SK-N-MC (cell line): ENCODE measurements around the gene OSBPL5.
A peak's percentile ranks its signal among the peaks of the same experiment; 100 is the strongest.

Source experiments
- DNase-seq: peaks from one replicate; pipeline ENCODE4 v3.0.0-alpha.2; 2011; ENCODE audit warnings: low read depth, low spot score
- H3K27ac ChIP-seq: fragments of 200-600 bp; sonication (generic); 2 replicates; pipeline ENCODE4 v1.5.1; 2016; ENCODE audit warnings: mixed run types
- H3K36me3 ChIP-seq: fragments of 200-600 bp; sonication (generic); 2 replicates; pipeline ENCODE4 v1.6.1; 2017; ENCODE audit warnings: antibody characterized with exemption, low read length, mixed read lengths; ENCODE audit not compliant: insufficient read depth
- H3K4me3 ChIP-seq: fragments of 200-600 bp; sonication (generic); 2 replicates; pipeline ENCODE4 v1.5.1; 2016
- H3K9ac ChIP-seq: fragments of 200-600 bp; sonication (generic); 2 replicates; pipeline ENCODE4 v1.8.0; 2017; ENCODE audit warnings: mixed run types, mixed read lengths; ENCODE audit not compliant: insufficient read length
- H3K9me3 ChIP-seq: fragments of 200-600 bp; sonication (generic); 2 replicates; pipeline ENCODE4 v1.6.1; 2017; ENCODE audit warnings: low read depth, mild to moderate bottlenecking, antibody characterized with exemption, low read length, moderate library complexity, mixed read lengths
- EZH2 ChIP-seq: fragments of 200-600 bp; sonication (generic); IDR thresholded peaks from one replicate; pipeline ENCODE4 v1.6.1; 2017; ENCODE audit warnings: antibody characterized with exemption
- FOXP2 ChIP-seq: optimal IDR thresholded peaks from 2 replicates; pipeline ENCODE3; 2011; ENCODE audit warnings: mild to moderate bottlenecking, moderate library complexity; ENCODE audit not compliant: insufficient read depth; ENCODE audit errors: extremely low read length, control extremely low read depth
- POLR2AphosphoS5 ChIP-seq: IDR thresholded peaks from 2 replicates; pipeline ENCODE4 v1.6.1; 2012; ENCODE audit warnings: mild to moderate bottlenecking, low read depth, low read length, borderline replicate concordance

Gene OSBPL5

DNA sequence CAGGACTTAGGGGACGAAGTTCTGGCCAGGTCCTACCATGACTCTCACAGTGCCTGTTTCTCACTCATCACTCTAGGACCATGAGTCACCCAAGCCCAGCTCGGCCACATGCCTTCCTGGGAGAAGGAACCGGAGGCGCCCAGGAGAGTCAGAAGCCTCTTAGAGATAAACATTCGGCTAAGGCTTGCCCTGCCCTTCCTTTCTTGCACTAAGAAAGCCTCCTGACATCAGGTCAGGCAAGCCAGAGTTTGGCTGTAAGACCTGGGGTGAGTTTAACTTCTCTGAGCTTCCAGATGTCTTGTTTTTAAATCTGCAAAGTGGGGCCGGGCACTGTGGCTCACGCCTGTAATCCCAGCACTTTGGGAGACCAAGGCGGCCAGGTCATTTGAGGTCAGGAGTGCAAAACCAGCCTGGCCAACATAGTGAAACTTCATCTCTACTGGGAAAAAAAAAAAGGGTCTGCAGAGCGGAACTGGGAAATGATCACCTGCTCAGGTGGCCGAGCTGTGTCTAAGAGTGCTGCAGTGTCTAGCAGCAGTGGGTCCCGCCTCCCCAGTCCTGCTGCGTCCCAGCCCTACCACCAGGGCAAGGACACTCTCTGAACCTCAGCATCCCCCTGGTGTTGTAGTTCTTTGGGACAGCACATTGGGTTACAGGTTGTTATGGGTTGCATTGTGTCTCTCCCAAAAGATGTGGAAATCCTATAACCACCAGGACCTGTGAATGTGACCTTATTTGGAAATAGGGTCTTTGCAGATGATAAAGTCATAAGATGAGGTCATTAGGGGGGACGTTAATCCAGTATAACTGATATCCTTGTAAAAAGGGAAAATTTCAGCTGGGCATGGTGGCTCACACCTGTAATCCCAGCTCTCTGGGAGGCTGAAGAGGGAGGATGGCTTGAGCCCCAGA, 106.1 kb downstream of the OSBPL5 start:
- no peak for DNase-seq
- TF ChIP-seq POLR2AphosphoS5 (no peak), EZH2 (no peak), FOXP2 (no peak)
- H3K9me3 ChIP-seq = no peaks in the 10 kb centered on the region
- no peak overlapping the region for H3K27ac ChIP-seq
- H3K36me3 ChIP-seq = peaks cover 15% of the 10 kb centered on the region; the same call in 1 of the 2 replicates
- no peak overlapping the region for H3K9ac ChIP-seq
- H3K4me3 ChIP-seq = no peak overlapping the region

DNA sequence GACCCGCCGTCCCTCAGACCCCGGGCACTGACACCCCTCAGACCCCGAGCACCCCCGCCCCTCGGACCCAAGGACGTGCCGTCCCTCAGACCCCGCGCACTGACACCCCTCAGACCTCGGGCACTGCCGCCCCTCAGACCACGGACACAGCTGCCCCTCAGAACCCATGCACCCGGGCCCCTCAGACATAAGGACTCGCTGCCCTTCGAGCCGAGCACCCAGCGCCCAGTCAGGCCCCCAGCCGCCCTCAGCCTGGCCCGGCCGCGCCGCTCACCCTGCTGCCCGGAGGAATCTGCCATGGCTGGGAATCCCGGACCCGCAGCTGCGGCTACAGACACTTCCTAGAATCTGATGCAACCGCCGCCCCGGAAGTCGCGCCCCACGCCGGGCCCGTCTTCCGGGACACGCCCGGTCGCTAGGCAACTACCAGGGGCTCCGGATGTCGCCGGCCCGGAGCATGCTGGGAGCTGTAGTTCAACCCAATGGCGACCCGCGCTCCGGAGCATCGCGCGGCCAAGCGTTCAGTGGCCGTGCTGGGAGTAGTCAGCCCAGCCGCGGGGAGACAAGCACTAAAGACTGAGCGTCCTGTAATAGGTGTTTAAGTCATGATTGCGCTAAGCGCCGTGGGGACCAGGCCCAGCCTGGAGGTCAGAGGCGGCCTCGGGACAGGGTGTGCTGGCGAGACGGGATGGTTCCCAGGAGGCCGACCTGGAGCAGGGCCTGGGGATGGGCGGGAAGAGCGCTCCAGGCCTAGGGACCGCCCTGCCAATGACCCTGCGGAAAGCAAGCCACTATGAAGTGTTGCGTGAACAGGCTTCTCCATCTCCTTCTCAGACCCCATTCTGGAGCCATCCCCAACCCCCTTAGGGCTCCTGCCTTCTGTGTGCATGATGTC, 107.8 kb downstream of the OSBPL5 start, which contains the start of gene CARS1:
TSS of gene CARS1 (minus strand) at position 355 of the 895 bp plus-strand sequence. CDS start at position 299, 56 bp downstream.
- TF ChIP-seq POLR2AphosphoS5 (peak; percentile 84), EZH2 (no peak), FOXP2 (peak; percentile 81)
- DNase-seq = no peak
- Histone ChIP-seq H3K4me3 (peak within 1 kb of the TSS; percentile 97), H3K27ac (peak within 1 kb of the TSS; percentile 90), H3K9ac (peak within 1 kb of the TSS; percentile 99), H3K36me3 (peaks cover 27% of the 10 kb centered on the region; the same call in 1 of the 2 replicates), H3K9me3 (no peaks in the 10 kb centered on the region)

DNA sequence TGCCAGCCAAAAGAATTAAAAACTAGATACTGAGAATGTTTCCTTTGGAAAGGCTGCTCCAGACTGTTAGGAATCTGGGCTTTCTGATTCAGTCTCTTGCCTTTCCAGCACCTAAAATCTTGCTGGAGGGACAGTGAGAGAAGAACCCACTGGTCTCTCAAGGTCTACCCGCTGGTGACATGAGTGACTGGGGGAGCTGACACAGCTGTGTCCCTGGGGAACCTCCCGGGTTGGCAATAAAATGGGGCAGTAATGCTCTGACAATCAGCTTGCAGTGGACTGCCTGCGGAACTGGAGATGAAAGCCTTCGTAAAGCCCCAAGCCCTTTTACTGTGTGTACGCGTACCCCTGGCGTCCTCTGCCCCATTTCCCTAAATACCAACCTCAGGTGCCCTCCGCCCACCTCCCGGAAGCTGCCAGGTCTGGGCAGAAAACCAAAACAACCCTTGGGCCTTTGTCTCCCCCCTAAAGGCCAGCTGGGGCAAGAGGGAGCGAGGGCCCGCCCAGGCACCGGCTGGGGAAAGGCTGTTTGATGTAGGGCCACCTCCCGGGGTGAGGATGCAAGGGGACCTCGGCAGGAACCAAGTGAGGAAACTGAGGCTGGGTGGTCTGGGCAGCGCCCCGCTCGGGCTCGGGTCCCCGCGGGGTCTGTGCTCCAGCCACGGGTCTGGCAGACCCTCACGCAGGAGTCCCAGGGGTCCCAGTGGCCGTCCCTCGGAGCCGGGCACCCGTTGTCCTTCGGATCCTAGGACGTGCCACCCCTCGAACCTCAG, 108.6 kb downstream of the OSBPL5 start:
- Histone ChIP-seq H3K9me3 (no peaks in the 10 kb centered on the region), H3K4me3 (peak overlapping the region; percentile 97), H3K36me3 (peaks cover 27% of the 10 kb centered on the region; the same call in 1 of the 2 replicates), H3K9ac (peak overlapping the region; percentile 99), H3K27ac (peak overlapping the region; percentile 90)
- TF ChIP-seq EZH2 (no peak), FOXP2 (no peak), POLR2AphosphoS5 (no peak)
- no peak for DNase-seq

DNA sequence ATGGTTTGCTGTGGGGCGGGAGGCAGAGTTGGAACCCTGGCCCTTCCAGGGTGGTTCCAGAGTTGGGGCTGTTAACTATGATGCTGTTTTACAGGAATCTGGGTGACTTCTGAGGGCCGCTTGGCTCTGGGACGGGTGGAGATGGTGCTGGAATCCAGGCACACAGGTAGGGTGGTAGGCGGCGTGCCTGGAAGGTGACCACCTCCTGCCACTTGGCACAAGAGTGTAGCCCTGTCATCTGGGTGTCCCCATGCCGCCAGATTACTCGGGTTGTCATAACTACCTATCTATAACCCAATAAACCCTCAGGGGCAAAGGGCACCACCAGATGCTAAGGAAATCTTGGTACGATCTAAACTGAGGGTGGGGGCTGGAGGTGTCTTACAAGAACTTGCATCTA, 109.2 kb downstream of the OSBPL5 start:
- Histone ChIP-seq H3K27ac (no peak overlapping the region), H3K9me3 (no peaks in the 10 kb centered on the region), H3K36me3 (peaks cover 27% of the 10 kb centered on the region; the same call in 1 of the 2 replicates), H3K4me3 (peak overlapping the region; percentile 97), H3K9ac (peak overlapping the region; percentile 99)
- DNase-seq = no peak
- TF ChIP-seq POLR2AphosphoS5 (no peak), FOXP2 (no peak), EZH2 (no peak)

DNA sequence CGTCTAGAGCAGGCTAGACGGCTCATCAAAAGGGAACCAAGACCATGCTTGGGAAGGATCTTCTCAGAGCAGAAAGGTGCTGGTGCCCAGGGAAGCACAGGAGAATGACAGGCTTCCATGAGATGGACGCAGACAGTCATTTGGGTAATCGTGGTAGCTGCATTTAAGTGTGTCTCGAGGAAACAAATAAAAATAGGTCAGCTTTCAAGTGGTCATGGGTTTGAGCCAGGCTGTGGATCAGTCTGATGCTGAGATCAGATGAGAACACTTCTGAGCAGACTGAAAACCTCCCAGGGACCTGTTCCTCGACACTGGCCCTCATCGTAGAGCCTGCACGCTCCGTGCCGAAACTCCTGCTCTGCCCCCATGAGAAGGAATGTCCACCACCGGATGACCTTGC, 112.5 kb downstream of the OSBPL5 start:
- H3K36me3 ChIP-seq = peaks cover 42% of the 10 kb centered on the region; the same call in 1 of the 2 replicates
- TF ChIP-seq POLR2AphosphoS5 (no peak), FOXP2 (no peak), EZH2 (no peak)
- H3K9ac ChIP-seq = no peak overlapping the region
- H3K9me3 ChIP-seq = no peaks in the 10 kb centered on the region
- H3K4me3 ChIP-seq = peak overlapping the region; percentile 65
- H3K27ac ChIP-seq = peak overlapping the region; percentile 77
- DNase-seq = no peak

DNA sequence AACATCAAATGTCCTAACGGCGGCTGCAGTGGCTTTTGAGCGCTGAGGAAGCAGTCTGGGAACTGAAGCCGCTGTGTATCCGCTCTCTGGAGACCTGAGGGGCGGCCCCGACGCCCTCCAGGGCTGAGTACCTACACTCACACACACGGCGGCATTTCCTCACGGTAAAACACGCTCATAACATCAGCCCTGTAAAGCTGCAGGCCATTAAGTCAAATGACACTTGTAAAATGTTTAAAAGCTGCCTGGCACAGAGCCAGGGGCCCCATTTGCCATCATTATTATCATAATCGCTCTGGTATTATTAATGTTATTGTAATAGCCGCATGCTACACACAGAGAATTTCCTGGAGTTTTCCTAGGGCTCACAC, 113.0 kb downstream of the OSBPL5 start:
- Histone ChIP-seq H3K9ac (no peak overlapping the region), H3K27ac (peak overlapping the region; percentile 77; the same call in 1 of the 2 replicates), H3K36me3 (peaks cover 47% of the 10 kb centered on the region; the same call in 1 of the 2 replicates), H3K9me3 (no peaks in the 10 kb centered on the region), H3K4me3 (peak overlapping the region; percentile 65)
- TF ChIP-seq POLR2AphosphoS5 = peak; percentile 55
- TF ChIP-seq EZH2 = no peak
- DNase-seq = no peak

DNA sequence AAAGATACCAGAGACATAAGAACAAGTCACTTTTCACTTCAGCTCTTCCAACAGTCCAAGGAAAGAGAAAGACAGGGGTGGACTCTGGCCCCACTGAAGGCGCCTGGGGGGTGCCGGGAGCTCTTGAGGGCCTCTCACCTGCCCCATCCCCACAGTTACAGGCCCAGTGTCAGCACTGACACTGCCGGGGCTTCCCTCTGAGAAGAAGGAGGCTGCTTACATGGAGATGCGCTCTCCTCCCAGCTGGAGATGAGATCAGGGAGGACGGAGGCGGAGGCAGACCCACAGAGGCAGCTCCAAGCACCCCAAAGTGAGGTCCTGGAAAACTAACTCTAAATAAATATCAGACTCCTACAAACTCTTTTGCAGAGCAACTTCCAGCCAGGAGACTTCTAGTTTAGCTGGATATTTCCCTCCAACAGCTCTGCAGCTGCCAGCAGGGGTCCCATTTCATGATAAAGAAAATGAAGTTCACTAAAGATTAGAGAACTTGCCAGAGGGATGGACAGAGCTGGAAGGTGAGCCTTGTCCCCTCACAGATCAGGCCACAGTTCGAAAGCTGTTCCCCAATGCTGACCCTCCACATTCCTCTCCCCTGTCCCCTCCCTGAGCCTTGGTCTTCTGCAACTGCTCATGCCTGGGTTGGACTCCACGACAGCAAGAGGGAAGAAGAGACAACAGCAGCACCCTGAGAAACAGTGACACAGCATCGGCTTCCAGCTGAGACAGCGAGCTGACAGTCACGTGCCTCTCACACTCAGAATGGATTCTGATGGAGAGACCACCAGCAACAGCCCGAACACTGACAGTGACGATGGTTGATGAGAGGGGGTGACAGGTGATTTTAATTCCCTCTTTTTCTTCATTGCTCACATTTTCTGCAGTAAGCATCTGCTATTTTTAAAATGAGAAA, 113.7 kb downstream of the OSBPL5 start:
- Histone ChIP-seq H3K9me3 (no peaks in the 10 kb centered on the region), H3K4me3 (peak overlapping the region; percentile 65), H3K9ac (no peak overlapping the region), H3K27ac (peak overlapping the region; percentile 77; the same call in 1 of the 2 replicates), H3K36me3 (peaks cover 51% of the 10 kb centered on the region; the same call in 1 of the 2 replicates)
- no peak for DNase-seq
- TF ChIP-seq POLR2AphosphoS5 (no peak; the same call in 1 of the 2 replicates), FOXP2 (no peak), EZH2 (no peak)
